ENCODE results near the gene ABHD16B.
A peak's percentile ranks its signal among the peaks of the same experiment; 100 is the strongest.
"Not testable (repeated sequence)": the region's sequence is repeated elsewhere in the genome, so short reads cannot be mapped to it uniquely, and the experiment has no call there.

The ABHD16B gene

DNA sequence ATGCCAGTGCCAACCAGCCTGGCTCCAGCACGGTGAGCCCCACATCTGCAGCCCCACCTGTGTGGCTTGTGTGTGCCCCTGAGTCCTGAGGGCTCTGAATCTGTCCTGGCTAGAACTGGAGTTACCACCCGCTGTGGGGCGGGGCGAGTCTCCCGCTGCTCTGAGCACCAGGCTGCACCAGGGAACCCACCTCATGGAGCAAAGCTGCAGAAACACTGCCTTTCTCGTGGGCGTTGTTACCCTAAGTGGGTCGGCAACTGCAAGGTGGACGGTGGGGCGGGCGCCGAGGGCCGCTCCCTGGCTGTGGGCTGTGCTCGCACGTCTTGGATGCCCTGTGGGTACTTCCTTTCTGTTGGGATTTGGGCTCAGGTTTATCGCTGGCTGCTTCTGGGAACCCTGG lies 17.5 kb upstream of the ABHD16B start:
- Mint-ChIP-seq H3K36me3 (ENCODE audit: low read depth) (no peaks in the 10 kb centered on the region), H3K27ac (no peak overlapping the region), H3K4me1 (ENCODE audit: low read depth) (peaks cover 2% of the 10 kb centered on the region), H3K4me3 (no peak overlapping the region), H3K27me3 (peaks cover 50% of the 10 kb centered on the region), H3K9me3 (no peaks in the 10 kb centered on the region)
- no peak for DNase-seq

- peaks cover 54% of the 10 kb centered on the region for H3K27me3 Mint-ChIP-seq
- H3K4me1 Mint-ChIP-seq (ENCODE audit: low read depth): peaks cover 2% of the 10 kb centered on the region
- H3K4me3 Mint-ChIP-seq: no peak overlapping the region
- no peaks in the 10 kb centered on the region for H3K36me3 Mint-ChIP-seq (ENCODE audit: low read depth)
- DNase-seq: no peak
- no peak overlapping the region for H3K27ac Mint-ChIP-seq
- H3K9me3 Mint-ChIP-seq: no peaks in the 10 kb centered on the region
These were observed 16.7 kb upstream of the ABHD16B start for GRCh38 chr20:63844511-63844991.

- H3K27ac Mint-ChIP-seq: no peak overlapping the region
- no peaks in the 10 kb centered on the region for H3K9me3 Mint-ChIP-seq
- peaks cover 65% of the 10 kb centered on the region for H3K27me3 Mint-ChIP-seq
- DNase-seq: no peak
- H3K4me1 Mint-ChIP-seq (ENCODE audit: low read depth): peaks cover 11% of the 10 kb centered on the region
- no peaks in the 10 kb centered on the region for H3K36me3 Mint-ChIP-seq (ENCODE audit: low read depth)
- no peak overlapping the region for H3K4me3 Mint-ChIP-seq
These were observed 15.0 kb upstream of the ABHD16B start for GRCh38 chr20:63846128-63846771.

DNA sequence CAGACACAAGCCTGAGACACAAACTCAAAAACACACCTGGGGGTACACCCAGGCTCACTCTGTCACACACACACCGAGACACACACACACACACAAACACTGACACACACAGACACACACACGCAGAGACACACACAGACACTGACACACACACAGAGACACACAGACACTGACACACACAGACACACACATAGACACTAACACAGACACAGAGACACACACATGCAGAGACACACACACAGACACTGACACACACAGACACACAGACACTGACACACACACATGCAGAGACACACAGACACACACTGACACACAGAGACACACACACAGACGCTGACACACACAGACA lies 14.4 kb upstream of the ABHD16B start:
- peaks cover 66% of the 10 kb centered on the region for H3K27me3 Mint-ChIP-seq

GRCh38 chr20:63847237-63848002 lies 13.9 kb upstream of the ABHD16B start:
- H3K4me3 Mint-ChIP-seq: no peak overlapping the region
- peaks cover 16% of the 10 kb centered on the region for H3K4me1 Mint-ChIP-seq (ENCODE audit: low read depth)
- H3K36me3 Mint-ChIP-seq (ENCODE audit: low read depth): no peaks in the 10 kb centered on the region
- H3K9me3 Mint-ChIP-seq: no peaks in the 10 kb centered on the region
- DNase-seq: no peak
- no peak overlapping the region for H3K27ac Mint-ChIP-seq
- H3K27me3 Mint-ChIP-seq: peaks cover 64% of the 10 kb centered on the region

More for the DNA sequence above, 14.4 kb upstream of the ABHD16B start:
- Mint-ChIP-seq H3K4me3 (no peak overlapping the region), H3K4me1 (ENCODE audit: low read depth) (peaks cover 14% of the 10 kb centered on the region), H3K27ac (no peak overlapping the region), H3K36me3 (ENCODE audit: low read depth) (no peaks in the 10 kb centered on the region), H3K9me3 (no peaks in the 10 kb centered on the region)
- DNase-seq: no peak

DNA sequence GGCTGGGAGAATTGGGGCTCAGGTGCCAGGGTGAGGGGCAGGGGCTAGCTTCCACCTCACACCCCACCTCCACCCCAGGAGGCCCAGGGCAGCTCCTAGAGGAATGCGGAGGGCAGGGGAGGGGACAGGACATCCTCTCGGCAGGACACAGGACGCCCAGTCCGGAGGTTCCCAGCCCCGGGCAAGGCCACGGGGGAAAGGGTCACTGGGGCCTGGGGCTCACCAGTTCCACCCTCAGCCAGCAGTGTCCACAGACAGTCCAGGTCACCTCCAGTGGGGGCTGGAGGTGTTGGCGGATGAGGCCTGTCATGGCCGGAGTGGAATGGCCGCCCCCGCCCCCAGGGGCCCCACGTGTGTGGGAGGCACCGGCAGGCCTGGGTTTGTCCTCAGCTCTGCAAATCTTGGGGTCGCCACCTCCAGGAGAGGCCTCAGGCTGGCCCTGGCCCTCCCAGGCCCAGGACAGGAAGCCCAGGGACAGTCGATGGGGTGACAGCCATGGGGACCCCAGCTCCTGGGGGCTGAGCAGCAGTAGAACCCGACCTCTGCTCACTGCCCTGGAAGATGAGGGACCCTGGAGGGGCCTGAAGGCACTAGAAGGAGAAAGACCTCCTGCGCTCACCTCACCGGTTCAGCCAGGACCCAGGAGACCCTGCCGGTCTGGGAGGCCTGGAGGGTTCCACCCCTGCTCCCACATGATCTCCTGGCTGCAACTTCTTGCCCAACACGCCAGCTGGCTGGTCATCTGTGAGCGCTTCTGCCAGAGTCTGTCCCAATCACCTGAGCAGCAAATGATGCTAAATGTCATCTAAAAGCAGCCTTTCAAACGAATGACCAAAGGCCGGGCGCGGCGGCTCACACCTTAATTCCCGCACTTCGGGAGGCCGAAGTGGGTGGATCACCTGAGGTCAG lies 13.0 kb upstream of the ABHD16B start:
- no peak for DNase-seq
- Mint-ChIP-seq H3K4me1 (ENCODE audit: low read depth) (peaks cover 16% of the 10 kb centered on the region), H3K27me3 (peaks cover 56% of the 10 kb centered on the region), H3K27ac (no peak overlapping the region), H3K4me3 (no peak overlapping the region), H3K9me3 (no peaks in the 10 kb centered on the region), H3K36me3 (ENCODE audit: low read depth) (no peaks in the 10 kb centered on the region)

DNA sequence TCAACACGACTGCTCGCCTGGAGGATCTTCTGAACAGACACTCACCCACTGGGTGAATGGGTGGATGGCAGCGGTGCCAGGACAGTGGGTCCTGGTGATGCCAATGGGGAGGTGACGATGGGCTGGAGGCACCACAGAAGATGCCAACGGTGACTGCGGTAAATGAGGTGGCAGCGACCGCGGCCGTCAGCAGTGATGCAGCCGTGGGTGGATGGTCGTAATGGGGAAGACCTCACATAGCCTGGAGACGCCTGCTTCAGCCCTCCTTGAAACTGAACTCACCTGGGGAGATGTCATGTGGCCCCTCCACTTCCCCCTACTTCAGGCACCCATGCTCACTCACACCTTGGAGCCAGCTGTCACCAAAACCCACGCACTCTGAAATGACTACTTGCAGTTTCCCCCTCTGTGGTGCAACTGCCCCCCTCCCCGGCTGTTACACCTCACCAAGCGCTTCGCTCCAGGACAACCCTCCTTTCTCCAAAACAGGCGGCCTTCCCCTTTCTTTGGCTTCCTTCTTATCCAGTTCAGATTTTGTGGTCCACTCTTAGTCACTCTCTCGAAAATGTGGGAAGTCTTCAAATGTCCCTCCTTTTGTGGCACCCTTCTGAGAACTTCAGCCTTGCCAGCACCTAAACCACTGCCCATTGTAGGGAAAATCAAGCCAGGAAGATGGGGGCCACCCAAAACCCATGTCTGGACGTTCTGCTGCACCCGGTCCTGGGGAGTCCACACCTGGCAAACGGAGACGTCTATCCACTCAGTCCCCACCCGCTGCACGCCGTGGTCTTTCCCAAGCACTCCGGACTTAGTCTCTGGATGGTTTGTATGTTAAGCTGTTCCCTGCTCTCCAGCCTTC lies 10.4 kb upstream of the ABHD16B start:
- no peak overlapping the region for H3K4me3 Mint-ChIP-seq
- no peaks in the 10 kb centered on the region for H3K9me3 Mint-ChIP-seq
- no peaks in the 10 kb centered on the region for H3K36me3 Mint-ChIP-seq (ENCODE audit: low read depth)
- peaks cover 15% of the 10 kb centered on the region for H3K4me1 Mint-ChIP-seq (ENCODE audit: low read depth)
- peak overlapping the region; percentile 26 for H3K27ac Mint-ChIP-seq
- H3K27me3 Mint-ChIP-seq: peaks cover 36% of the 10 kb centered on the region
- DNase-seq: peak; percentile 70

GRCh38 chr20:63851548-63851943 lies 9.8 kb upstream of the ABHD16B start:
- DNase-seq; H3K36me3 Mint-ChIP-seq (ENCODE audit: low read depth); H3K9me3 Mint-ChIP-seq; H3K27ac Mint-ChIP-seq; H3K4me3 Mint-ChIP-seq: not testable (repeated sequence)
- Mint-ChIP-seq H3K4me1 (ENCODE audit: low read depth) (peaks cover 15% of the 10 kb centered on the region), H3K27me3 (peaks cover 33% of the 10 kb centered on the region)

- H3K27ac Mint-ChIP-seq; DNase-seq; H3K4me3 Mint-ChIP-seq; H3K9me3 Mint-ChIP-seq; H3K36me3 Mint-ChIP-seq (ENCODE audit: low read depth): not testable (repeated sequence)
- H3K4me1 Mint-ChIP-seq (ENCODE audit: low read depth): peaks cover 29% of the 10 kb centered on the region
- H3K27me3 Mint-ChIP-seq: peaks cover 28% of the 10 kb centered on the region
These were observed 7.6 kb upstream of the ABHD16B start for GRCh38 chr20:63853733-63854068.

- Mint-ChIP-seq H3K4me1 (ENCODE audit: low read depth) (peaks cover 34% of the 10 kb centered on the region), H3K9me3 (no peaks in the 10 kb centered on the region), H3K27me3 (peaks cover 25% of the 10 kb centered on the region), H3K27ac (no peak overlapping the region), H3K36me3 (ENCODE audit: low read depth) (no peaks in the 10 kb centered on the region), H3K4me3 (no peak overlapping the region)
- no peak for DNase-seq
These were observed 7.1 kb upstream of the ABHD16B start for GRCh38 chr20:63854069-63854765.

- Mint-ChIP-seq H3K27me3 (peaks cover 22% of the 10 kb centered on the region), H3K4me3 (no peak overlapping the region), H3K27ac (no peak overlapping the region), H3K4me1 (ENCODE audit: low read depth) (peaks cover 37% of the 10 kb centered on the region), H3K36me3 (ENCODE audit: low read depth) (no peaks in the 10 kb centered on the region), H3K9me3 (no peaks in the 10 kb centered on the region)
- no peak for DNase-seq
These were observed 6.4 kb upstream of the ABHD16B start for GRCh38 chr20:63854766-63855362.

GRCh38 chr20:63855363-63856097 lies 5.8 kb upstream of the ABHD16B start:
- H3K9me3 Mint-ChIP-seq: no peaks in the 10 kb centered on the region

GRCh38 chr20:63856098-63856511 lies 5.2 kb upstream of the ABHD16B start:
- Mint-ChIP-seq H3K27ac (no peak overlapping the region), H3K36me3 (ENCODE audit: low read depth) (peaks cover 7% of the 10 kb centered on the region), H3K4me3 (no peak overlapping the region), H3K27me3 (peaks cover 11% of the 10 kb centered on the region), H3K9me3 (no peaks in the 10 kb centered on the region), H3K4me1 (ENCODE audit: low read depth) (peaks cover 30% of the 10 kb centered on the region)
- no peak for DNase-seq

More at GRCh38 chr20:63855363-63856097, 5.8 kb upstream of the ABHD16B start:
- Mint-ChIP-seq H3K27ac (no peak overlapping the region), H3K4me3 (no peak overlapping the region), H3K4me1 (ENCODE audit: low read depth) (peaks cover 35% of the 10 kb centered on the region), H3K27me3 (peaks cover 16% of the 10 kb centered on the region), H3K36me3 (ENCODE audit: low read depth) (peaks cover 2% of the 10 kb centered on the region)
- no peak for DNase-seq
